Suprapubic skin (tissue), 4 donors: ENCODE data around the gene EPS8L1. TPM values are rescaled to one million over a fixed set of nuclear protein-coding genes. Genes with fewer than 3 reads are reported as not detected.
"Not testable (repeated sequence)": the region's sequence is repeated elsewhere in the genome, so short reads cannot be mapped to it uniquely, and the experiment has no call there.

Experiments used
- DNase-seq, 2 donors: peaks; one replicate each; pipeline ENCODE4 v3.0.0-alpha.2; 2019; ENCODE audit warnings: low spot score in 2 of 2
- H3K27ac ChIP-seq: fragments of 200-600 bp; sonication (generic); one replicate; pipeline ENCODE4 v1.5.1; 2019
- H3K27me3 ChIP-seq: fragments of 200-600 bp; sonication (generic); one replicate; pipeline ENCODE4 v1.5.1; 2019
- H3K36me3 ChIP-seq: fragments of 200-600 bp; sonication (generic); one replicate; pipeline ENCODE4 v1.5.1; 2019
- H3K4me1 ChIP-seq: fragments of 200-600 bp; sonication (generic); one replicate; pipeline ENCODE4 v1.5.1; 2019
- H3K4me3 ChIP-seq: fragments of 200-600 bp; sonication (generic); one replicate; pipeline ENCODE4 v1.5.1; 2019; ENCODE audit warnings: mild to moderate bottlenecking
- H3K9me3 ChIP-seq: fragments of 200-600 bp; sonication (generic); one replicate; pipeline ENCODE4 v1.5.1; 2019
- CTCF ChIP-seq, 2 donors: fragments of 200-600 bp in 1 of 2; fragments of 450-650 bp in 1 of 2; sonication (generic) in 1 of 2; IDR thresholded peaks; one replicate each; pipeline ENCODE4 v1.5.1; 2016 to 2019; ENCODE audit warnings: antibody characterized with exemption in 2 of 2, mild to moderate bottlenecking in 1 of 2, moderate library complexity in 1 of 2
- EP300 ChIP-seq: sonication (generic); formaldehyde crosslinking; IDR thresholded peaks from one replicate; pipeline ENCODE4 v1.6.1; 2017; ENCODE audit warnings: antibody characterized with exemption
- POLR2A ChIP-seq, 2 donors: fragments of 450-650 bp; IDR thresholded peaks; one replicate each; pipeline ENCODE4 v1.6.1; 2017; ENCODE audit warnings: antibody characterized with exemption in 2 of 2, mild to moderate bottlenecking in 2 of 2, moderate library complexity in 2 of 2
- POLR2AphosphoS5 ChIP-seq, 3 donors: sonication (generic); formaldehyde crosslinking; IDR thresholded peaks; one replicate each; pipeline ENCODE4 v1.6.1; 2017; ENCODE audit warnings: antibody characterized with exemption in 3 of 3
- WGBS: methylation state at CpG from one replicate; pipeline ENCODE4 v1.1.5; 2018; 5-methylcytosine and 5-hydroxymethylcytosine counted together
- total RNA-seq, 4 donors: library from RNA; depleted of rRNA; stranded (reverse); fragments of >200 nt; gene quantifications; one replicate each; pipeline ENCODE4 v1.1.0, GENCODE V29; 2016

Gene EPS8L1
- total RNA-seq, 4 donors from 2014 or later: 243 to 384 (median 304) TPM

GRCh38 chr19:55032170-55032800 is 43.4 kb upstream of the EPS8L1 start:
- 82% methylated on average over 19 of the region's 22 CpGs for WGBS
- no peaks in the 10 kb centered on the region for H3K36me3 ChIP-seq
- H3K4me3 ChIP-seq: no peak overlapping the region
- no peaks in the 10 kb centered on the region for H3K27me3 ChIP-seq
- no peaks in the 10 kb centered on the region for H3K4me1 ChIP-seq
- no peaks in the 10 kb centered on the region for H3K9me3 ChIP-seq
- no peak for DNase-seq
- H3K27ac ChIP-seq: no peak overlapping the region
- TF ChIP-seq CTCF (IDR thresholded peaks at IDR 0.05): no peak
- TF ChIP-seq EP300: no peak
- no peak for TF ChIP-seq POLR2A (IDR thresholded peaks at IDR 0.05)
- TF ChIP-seq POLR2AphosphoS5 (IDR thresholded peaks at IDR 0.05): no peak

- 89% methylated on average over 48 of the region's 70 CpGs for WGBS
- H3K36me3 ChIP-seq, H3K4me3 ChIP-seq, H3K27ac ChIP-seq, H3K27me3 ChIP-seq, H3K4me1 ChIP-seq, H3K9me3 ChIP-seq, DNase-seq: not testable (repeated sequence)
Observed at GRCh38 chr19:55032976-55033643, 42.6 kb upstream of the EPS8L1 start.

GRCh38 chr19:55034751-55035150 is 40.9 kb upstream of the EPS8L1 start:
- H3K27me3 ChIP-seq: no peaks in the 10 kb centered on the region
- DNase-seq: no peak
- TF ChIP-seq CTCF (IDR thresholded peaks at IDR 0.05) (no peak), POLR2AphosphoS5 (IDR thresholded peaks at IDR 0.05) (no peak), POLR2A (IDR thresholded peaks at IDR 0.05) (no peak), EP300 (no peak)
- H3K27ac ChIP-seq: no peak overlapping the region
- 96% methylated on average over 13 of the region's 13 CpGs for WGBS
- no peak overlapping the region for H3K4me3 ChIP-seq
- no peaks in the 10 kb centered on the region for H3K4me1 ChIP-seq
- no peaks in the 10 kb centered on the region for H3K9me3 ChIP-seq
- no peaks in the 10 kb centered on the region for H3K36me3 ChIP-seq

GRCh38 chr19:55036058-55036457 is 39.6 kb upstream of the EPS8L1 start:
- Histone ChIP-seq H3K27ac (no peak overlapping the region), H3K4me1 (no peaks in the 10 kb centered on the region), H3K36me3 (no peaks in the 10 kb centered on the region), H3K4me3 (no peak overlapping the region), H3K27me3 (no peaks in the 10 kb centered on the region), H3K9me3 (no peaks in the 10 kb centered on the region)
- WGBS: 86% methylated on average over 2 of the region's 2 CpGs
- TF ChIP-seq POLR2AphosphoS5 (IDR thresholded peaks at IDR 0.05) (no peak), CTCF (IDR thresholded peaks at IDR 0.05) (no peak), EP300 (no peak)
- DNase-seq: no peak

- peaks cover 12% of the 10 kb centered on the region for H3K36me3 ChIP-seq
- 94% methylated on average over 6 of the region's 6 CpGs for WGBS
- not testable (repeated sequence) for H3K4me3 ChIP-seq, DNase-seq, H3K27me3 ChIP-seq, H3K4me1 ChIP-seq, H3K27ac ChIP-seq, H3K9me3 ChIP-seq
Observed at GRCh38 chr19:55037603-55038002, 38.1 kb upstream of the EPS8L1 start.

GRCh38 chr19:55040654-55041053 is 35.0 kb upstream of the EPS8L1 start:
- H3K27ac ChIP-seq, DNase-seq, H3K4me3 ChIP-seq, H3K9me3 ChIP-seq, H3K4me1 ChIP-seq, H3K27me3 ChIP-seq: not testable (repeated sequence)
- 81% methylated on average over 12 of the region's 12 CpGs for WGBS
- H3K36me3 ChIP-seq: peaks cover 43% of the 10 kb centered on the region

- Histone ChIP-seq H3K36me3 (peaks cover 48% of the 10 kb centered on the region), H3K4me1 (no peaks in the 10 kb centered on the region), H3K4me3 (no peak overlapping the region), H3K9me3 (no peaks in the 10 kb centered on the region), H3K27ac (no peak overlapping the region), H3K27me3 (no peaks in the 10 kb centered on the region)
- TF ChIP-seq EP300 (no peak), POLR2A (IDR thresholded peaks at IDR 0.05) (no peak), POLR2AphosphoS5 (IDR thresholded peaks at IDR 0.05) (no peak)
- WGBS: 92% methylated on average over 10 of the region's 10 CpGs
- no peak for DNase-seq
Observed at GRCh38 chr19:55041244-55041626, 34.4 kb upstream of the EPS8L1 start.
